IMR-90 (cell line): ENCODE data around the gene SCAMP1.

Experiments used
- BHLHE40 ChIP-seq: fragments of 150-350 bp; IDR thresholded peaks from 2 replicates; pipeline ENCODE4 v1.6.1; 2016; ENCODE audit warnings: mild to moderate bottlenecking, low read depth, low read length
- TF ChIP-seq, protein P1 (sequence below): conservative IDR thresholded peaks from 2 replicates; pipeline ENCODE4 v1.5.1; 2012; ENCODE audit warnings: mild to moderate bottlenecking, low read depth, low read length, improper control_type of control experiment

GRCh38 chr5:78318337-78318736, 42.1 kb upstream of the SCAMP1 start:
- TF ChIP-seq, protein P1, sequence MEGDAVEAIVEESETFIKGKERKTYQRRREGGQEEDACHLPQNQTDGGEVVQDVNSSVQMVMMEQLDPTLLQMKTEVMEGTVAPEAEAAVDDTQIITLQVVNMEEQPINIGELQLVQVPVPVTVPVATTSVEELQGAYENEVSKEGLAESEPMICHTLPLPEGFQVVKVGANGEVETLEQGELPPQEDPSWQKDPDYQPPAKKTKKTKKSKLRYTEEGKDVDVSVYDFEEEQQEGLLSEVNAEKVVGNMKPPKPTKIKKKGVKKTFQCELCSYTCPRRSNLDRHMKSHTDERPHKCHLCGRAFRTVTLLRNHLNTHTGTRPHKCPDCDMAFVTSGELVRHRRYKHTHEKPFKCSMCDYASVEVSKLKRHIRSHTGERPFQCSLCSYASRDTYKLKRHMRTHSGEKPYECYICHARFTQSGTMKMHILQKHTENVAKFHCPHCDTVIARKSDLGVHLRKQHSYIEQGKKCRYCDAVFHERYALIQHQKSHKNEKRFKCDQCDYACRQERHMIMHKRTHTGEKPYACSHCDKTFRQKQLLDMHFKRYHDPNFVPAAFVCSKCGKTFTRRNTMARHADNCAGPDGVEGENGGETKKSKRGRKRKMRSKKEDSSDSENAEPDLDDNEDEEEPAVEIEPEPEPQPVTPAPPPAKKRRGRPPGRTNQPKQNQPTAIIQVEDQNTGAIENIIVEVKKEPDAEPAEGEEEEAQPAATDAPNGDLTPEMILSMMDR = no peak
- TF ChIP-seq BHLHE40 = no peak
